ENCODE results near the gene CLDN1.
A peak's percentile ranks its signal among the peaks of the same experiment; 100 is the strongest.

Gene CLDN1

GRCh38 chr3:190346541-190346940, 24.3 kb upstream of the CLDN1 start:
- TF ChIP-seq CTCF (conservative IDR thresholded peaks at IDR 0.05; ENCODE audit: low read length): no peak
- H3K4me3 ChIP-seq (ENCODE audit: low read length): no peak overlapping the region
- DNase-seq (ENCODE audit: low read depth): no peak

- no peak overlapping the region for H3K4me3 ChIP-seq (ENCODE audit: low read length)
- DNase-seq (ENCODE audit: low read depth): no peak
- no peak for TF ChIP-seq CTCF (conservative IDR thresholded peaks at IDR 0.05; ENCODE audit: low read length)
These were observed 23.6 kb upstream of the CLDN1 start for GRCh38 chr3:190345878-190346277.

- peak overlapping the region; percentile 7; the same call in 1 of the 2 replicates for H3K4me3 ChIP-seq (ENCODE audit: low read length)
- peak; percentile 93 for DNase-seq (ENCODE audit: low read depth)
- TF ChIP-seq CTCF (conservative IDR thresholded peaks at IDR 0.05; ENCODE audit: low read length): no peak
These were observed 23.0 kb upstream of the CLDN1 start for GRCh38 chr3:190345027-190345821.

- H3K4me3 ChIP-seq (ENCODE audit: low read length): no peak overlapping the region
- TF ChIP-seq CTCF (conservative IDR thresholded peaks at IDR 0.05; ENCODE audit: low read length): no peak
- no peak for DNase-seq (ENCODE audit: low read depth)
These were observed 17.8 kb upstream of the CLDN1 start for GRCh38 chr3:190340071-190340470.

GRCh38 chr3:190339130-190339529, 16.9 kb upstream of the CLDN1 start:
- no peak overlapping the region for H3K4me3 ChIP-seq (ENCODE audit: low read length)
- peak; percentile 35 for TF ChIP-seq CTCF (conservative IDR thresholded peaks at IDR 0.05; ENCODE audit: low read length)
- peak; percentile 46 for DNase-seq (ENCODE audit: low read depth)

- no peak overlapping the region for H3K4me3 ChIP-seq (ENCODE audit: low read length)
- no peak for DNase-seq (ENCODE audit: low read depth)
- no peak for TF ChIP-seq CTCF (conservative IDR thresholded peaks at IDR 0.05; ENCODE audit: low read length)
These were observed 16.5 kb upstream of the CLDN1 start for GRCh38 chr3:190338717-190339116.

GRCh38 chr3:190337301-190337700, 15.1 kb upstream of the CLDN1 start:
- H3K4me3 ChIP-seq (ENCODE audit: low read length): no peak overlapping the region
- no peak for DNase-seq (ENCODE audit: low read depth)
- TF ChIP-seq CTCF (conservative IDR thresholded peaks at IDR 0.05; ENCODE audit: low read length): no peak

Measured in AG10803 (cell line).